GM21825 (cell line): ENCODE results near the gene CSK.
A peak's percentile ranks its signal among the peaks of the same experiment; 100 is the strongest.
"Not testable (repeated sequence)": the region's sequence is repeated elsewhere in the genome, so short reads cannot be mapped to it uniquely, and the experiment has no call there.

Source experiments
- ATAC-seq: cut with Tn5 transposase; IDR thresholded peaks from one replicate; pipeline ENCODE4 v1.9.1; 2021; ENCODE audit warnings: mild to moderate bottlenecking, moderate library complexity; ENCODE audit not compliant: unreplicated experiment

Gene CSK

DNA sequence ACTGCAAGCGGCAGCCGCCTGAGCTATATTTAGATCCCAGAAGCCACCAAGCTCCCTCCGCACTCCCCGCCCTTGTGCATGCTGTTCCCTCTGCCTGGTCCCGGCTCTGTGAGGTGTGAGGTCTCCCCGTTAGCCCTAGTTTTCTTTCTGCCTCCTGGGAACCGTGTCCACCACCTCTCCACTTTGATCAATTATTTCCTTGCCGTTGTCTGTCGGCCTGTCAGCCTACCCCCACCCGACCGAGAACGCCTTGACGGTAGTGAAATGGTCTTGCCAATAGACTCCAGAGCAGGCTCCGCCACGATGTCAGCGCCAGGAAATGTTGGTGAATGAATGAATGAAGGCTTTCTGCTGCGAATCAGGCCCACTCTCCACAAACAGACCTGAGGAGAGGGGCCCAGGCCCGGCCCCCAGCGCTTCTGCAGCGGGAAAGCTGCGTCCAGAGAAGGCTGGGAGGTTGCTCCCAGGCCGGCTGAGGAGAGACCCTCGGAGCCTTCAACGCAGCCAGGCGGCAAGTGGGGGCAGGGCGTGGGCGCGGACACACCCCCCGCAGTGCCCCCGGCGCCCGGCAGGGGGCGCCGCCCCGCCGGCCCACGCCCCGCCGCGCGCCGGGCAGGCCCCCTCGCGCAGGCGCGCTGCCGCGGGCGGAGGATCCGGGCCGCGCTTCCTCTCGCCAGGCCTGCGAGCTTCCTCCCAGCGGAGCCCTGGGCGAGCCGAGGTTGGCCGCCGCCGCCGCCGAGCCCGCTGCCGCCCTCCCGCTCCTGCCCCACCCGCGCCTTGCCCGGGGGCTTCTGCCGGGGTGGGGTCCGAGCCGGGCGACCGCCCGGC lies at the start of gene CSK:
CSK (plus strand) TSS at position 650 of the 828 bp plus-strand sequence. CDS start 16,218 bp downstream, outside the sequence.
- ATAC-seq, result peak; percentile 25

DNA sequence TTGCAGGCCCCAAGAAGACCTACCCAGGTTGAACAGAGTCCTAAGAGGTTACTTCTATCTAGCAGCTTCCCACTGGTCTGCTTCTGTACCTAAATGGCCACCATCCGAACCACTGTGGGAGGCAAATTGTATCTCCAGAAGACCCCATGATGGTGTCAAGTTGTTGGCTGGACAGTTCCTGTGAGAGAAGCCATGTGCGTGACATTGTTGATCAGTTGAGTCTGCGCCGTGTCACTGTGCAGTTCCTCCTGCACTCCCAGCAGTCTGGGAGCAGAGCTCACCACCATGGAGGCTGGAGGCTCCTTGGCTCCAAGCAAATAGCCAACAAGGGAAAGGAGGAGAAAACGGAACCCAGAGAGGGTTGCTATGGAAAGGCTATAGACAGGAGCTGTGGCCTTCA lies 49.0 kb upstream of the CSK start:
- ATAC-seq, result no peak

DNA sequence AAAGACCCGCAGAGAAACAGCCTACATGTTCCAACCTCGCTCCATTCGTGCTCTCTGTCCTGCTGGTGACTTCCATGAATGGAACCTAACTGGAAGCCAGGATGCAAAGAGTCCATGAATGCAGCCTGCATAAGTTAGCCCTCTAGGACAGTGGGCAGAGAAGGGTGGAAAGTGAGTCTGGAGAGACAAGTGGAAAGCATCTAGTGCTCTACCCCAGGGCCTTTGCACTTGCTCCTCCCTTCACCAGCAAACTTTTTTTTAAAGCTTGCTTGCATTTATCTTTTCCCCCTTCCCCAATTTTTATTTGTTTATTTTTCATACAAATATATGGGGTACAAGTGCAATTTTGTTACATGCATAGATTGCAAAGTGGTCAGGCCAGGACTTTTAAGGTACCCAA lies 48.6 kb upstream of the CSK start:
- ATAC-seq, result no peak

DNA sequence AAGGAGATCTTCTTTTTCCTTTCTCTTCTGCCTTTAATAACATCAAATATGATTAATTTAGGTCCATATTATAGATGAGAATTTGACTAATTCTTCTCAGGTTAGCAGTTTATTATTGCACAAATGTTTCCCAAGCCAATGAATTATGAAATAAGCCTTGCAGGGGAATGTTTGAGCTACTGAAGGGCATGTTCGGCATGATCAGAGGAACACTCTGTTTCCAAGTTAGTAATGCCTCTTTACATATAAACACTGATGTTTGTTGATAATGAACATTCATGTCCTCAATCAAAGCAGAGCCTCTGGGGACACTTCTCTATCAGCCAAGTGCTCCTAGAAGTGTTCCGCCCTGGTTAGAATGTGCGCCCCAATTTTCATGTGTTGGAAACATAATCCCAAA lies 46.6 kb upstream of the CSK start:
- ATAC-seq, result no peak

DNA sequence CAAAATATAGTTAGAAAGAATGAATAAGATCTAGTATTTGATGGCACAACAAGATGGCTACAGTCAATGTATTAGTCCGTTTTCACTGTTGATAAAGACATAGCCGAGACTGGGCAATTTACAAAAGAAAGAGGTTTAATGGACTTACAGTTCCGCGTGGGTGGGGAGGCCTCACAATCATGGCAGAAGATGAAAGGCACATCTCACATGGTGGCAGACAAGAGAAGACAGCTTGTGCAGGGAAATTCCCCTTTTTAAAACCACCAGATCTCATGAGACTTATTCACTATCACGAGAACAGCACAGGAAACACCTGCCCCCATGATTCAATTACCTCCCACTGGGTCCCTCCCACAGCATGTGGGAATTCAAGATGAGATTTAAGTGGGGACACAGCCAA lies 43.6 kb upstream of the CSK start:
- not testable (repeated sequence) for ATAC-seq

DNA sequence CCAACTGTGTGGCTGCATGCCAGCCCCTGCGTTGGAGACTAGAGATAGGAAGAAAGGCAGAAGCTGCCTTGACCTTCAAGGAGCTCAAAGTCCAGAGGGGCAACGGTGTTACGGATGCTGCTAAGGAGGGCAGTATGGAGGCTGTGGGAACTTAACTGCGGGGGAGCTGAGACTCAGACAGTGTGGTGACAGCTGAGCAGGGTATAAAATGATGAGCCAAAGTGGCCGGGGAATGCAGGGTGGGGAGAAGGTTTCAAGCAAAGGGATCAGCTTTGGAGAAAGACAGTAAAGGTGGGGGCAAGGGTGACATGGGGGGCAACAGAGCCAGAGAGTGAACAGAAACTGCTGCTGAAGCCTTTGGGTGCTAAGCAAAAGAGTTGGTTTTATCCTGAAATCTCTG lies 39.5 kb upstream of the CSK start:
- ATAC-seq, result no peak

DNA sequence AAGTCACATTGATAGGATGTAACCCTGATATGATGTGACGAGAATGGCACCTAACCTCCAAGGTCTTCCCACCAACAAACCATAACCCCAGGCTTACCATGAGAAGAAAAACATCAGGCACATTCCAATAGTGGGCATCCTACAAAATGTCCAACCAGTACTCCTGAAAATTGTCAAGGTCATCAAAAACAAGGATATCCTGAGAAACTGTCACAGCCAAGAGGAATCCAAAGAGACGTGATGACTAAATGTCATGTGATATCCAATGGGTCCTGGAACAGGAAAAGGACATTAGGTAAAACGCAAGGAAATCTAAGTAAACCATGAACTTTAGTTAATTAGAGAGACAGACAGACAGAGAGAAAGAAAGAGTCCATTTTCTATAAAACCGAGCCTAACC lies 35.5 kb upstream of the CSK start:
- ATAC-seq, result no peak

DNA sequence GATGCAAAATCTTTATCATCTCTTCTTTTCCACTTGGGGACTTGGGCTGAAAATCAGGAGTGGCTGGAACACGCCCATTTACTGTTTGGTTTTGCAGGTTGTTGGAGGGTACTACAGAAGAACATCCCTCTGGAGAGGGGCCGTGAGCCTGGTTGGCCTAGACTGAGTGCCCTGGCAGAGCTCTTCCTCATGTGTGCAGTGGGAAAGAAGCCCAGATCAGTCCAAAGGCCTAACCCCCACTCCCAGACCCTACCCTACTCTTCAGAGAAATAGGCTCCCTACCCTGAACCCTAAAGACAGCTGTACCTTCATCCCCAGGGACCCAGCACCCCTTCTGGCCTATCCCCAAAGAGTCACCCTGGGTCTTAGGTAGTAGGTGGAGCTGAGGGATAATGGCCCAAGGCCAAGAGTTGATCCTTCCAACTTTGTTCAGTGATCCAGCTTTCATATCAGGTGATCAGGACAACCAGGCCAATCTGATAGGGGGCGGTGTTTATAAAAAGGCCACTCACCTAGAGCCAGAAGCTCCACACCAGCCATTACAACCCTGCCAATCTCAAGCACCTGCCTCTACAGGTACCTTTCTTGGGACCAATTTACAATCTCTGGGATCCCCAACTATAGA lies 33.4 kb upstream of the CSK start, which contains the start of gene CYP1A2:
CYP1A2 (plus strand) TSS at position 524 of the 625 bp plus-strand sequence. CDS start 894 bp downstream, outside the sequence.
- ATAC-seq, result no peak

DNA sequence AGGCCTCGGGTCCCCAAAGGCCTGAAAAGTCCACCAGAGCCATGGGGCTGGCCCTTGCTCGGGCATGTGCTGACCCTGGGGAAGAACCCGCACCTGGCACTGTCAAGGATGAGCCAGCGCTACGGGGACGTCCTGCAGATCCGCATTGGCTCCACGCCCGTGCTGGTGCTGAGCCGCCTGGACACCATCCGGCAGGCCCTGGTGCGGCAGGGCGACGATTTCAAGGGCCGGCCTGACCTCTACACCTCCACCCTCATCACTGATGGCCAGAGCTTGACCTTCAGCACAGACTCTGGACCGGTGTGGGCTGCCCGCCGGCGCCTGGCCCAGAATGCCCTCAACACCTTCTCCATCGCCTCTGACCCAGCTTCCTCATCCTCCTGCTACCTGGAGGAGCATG lies 32.0 kb upstream of the CSK start:
- ATAC-seq, result no peak

DNA sequence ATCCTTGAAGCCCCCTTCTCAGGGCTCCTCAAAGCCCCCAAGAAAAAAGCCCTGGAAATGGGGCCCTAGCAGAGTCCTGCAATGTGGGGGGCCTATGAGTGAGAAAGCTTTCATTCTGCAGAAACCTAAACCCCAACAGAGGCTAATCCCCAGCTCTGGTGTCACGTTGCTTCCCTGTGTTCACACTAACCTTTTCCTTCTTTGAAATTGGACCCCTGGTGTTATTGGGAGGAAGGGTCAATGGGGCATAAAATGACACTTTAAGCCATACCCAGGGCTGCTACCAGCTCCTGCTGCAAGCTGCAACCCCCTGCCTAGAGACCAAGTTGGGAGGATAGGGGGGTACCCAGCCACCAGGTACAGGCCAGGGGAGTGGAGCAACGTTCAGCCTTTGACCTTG lies 31.1 kb upstream of the CSK start:
- ATAC-seq, result no peak

DNA sequence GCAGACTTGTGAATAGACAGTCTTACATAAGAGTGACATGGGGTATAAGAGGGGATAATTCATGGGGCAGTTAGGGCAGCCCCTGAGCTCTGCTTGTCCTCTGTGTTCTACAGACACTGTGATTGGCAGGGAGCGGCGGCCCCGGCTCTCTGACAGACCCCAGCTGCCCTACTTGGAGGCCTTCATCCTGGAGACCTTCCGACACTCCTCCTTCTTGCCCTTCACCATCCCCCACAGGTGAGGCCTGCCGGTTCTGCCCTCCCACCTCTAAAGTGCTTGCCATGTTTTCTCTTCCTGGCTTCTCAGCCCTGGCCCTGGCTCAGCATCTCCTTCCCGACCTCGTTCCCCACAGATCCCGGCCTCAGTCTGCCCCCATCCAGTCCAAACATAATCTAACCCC lies 29.9 kb upstream of the CSK start:
- ATAC-seq, result no peak

DNA sequence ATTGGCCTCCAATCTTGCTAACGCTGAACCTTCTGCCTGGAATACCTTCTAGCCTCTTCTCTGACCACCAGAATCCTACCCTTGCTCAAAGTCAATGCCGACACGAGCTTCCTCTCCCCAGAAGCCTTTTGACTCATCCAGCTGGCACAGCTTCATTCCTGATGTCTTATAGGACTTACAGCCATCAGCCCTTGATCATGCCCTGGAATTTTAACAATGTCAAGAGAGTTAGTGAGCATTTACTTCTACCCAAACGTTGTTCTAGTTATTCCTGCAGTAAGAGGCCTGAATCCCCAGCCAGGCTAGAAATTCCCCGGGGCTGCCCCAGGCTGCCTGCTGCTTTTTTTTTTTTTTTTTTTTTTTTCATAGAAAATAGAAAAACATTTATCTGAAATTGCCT lies 29.3 kb upstream of the CSK start:
- no peak for ATAC-seq

DNA sequence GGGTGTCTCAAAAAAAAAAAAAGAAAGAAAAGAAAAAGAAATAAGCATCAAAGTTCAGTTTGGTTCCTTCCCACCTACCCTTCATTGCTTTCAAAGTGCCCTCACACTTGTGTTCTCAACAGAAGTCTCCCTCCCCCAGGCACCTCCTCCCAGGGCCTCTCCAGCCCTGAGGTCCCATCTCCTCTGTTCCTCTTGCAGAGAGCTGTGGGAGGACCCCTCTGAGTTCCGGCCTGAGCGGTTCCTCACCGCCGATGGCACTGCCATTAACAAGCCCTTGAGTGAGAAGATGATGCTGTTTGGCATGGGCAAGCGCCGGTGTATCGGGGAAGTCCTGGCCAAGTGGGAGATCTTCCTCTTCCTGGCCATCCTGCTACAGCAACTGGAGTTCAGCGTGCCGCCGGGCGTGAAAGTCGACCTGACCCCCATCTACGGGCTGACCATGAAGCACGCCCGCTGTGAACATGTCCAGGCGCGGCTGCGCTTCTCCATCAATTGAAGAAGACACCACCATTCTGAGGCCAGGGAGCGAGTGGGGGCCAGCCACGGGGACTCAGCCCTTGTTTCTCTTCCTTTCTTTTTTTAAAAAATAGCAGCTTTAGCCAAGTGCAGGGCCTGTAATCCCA lies 27.2 kb upstream of the CSK start:
- ATAC-seq, result no peak

DNA sequence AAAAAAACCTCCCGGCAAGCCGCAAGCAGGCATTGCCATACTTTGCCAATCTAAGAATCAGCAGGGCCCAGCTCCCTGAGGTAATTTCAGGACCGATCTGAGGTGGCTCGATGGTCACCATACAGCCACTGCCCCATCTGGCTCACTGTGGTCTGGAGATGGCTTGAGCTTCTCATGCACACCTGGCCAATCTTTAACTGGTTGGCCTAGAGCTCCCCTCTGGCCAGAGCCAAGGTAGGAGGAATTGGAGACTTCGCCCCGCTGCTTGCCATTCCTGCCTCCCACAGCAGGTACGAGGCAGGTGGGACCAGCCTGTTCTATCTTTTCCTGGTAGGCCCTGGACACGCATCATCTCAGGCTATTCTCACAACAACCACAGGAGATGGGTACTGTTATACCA lies 23.1 kb upstream of the CSK start:
- no peak for ATAC-seq

DNA sequence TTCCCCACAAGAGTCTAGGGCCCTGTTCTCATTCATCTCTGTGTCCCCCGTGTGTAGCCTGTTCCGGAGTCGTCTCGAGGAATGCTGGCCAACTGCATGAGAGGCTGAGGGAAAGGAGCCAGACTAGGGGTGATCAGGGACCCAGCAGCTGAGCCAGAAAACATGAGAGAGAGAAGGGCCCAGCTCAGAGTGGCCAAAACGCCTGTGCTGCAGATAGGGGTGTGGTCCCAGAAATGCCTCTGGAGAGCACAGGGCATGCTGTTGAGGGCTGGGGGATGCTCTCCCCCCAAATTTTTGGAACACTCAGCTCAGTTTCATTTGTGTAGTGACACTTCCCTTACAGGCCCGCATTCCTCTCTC lies 19.1 kb upstream of the CSK start:
- ATAC-seq, result no peak

DNA sequence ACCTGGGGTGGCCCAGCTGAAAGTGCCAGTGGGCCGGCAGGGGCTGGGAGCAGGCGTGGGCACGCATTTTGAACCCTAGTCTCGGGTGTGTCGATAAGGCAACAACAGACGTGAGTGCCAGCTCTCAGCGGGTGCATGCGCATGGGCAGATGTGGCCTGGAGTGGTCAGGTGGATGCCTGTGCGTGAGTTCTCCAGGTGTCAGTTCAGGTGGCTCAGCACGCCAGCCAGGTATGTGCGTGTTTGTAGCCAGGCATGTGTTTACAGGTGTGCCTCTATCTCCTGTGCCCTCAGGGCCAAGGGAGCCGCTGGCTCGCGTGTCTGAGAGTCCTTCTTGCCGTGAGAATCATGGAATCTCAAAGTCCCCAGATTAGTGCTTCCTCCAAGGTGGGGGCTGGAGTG lies 18.5 kb upstream of the CSK start:
- no peak for ATAC-seq

DNA sequence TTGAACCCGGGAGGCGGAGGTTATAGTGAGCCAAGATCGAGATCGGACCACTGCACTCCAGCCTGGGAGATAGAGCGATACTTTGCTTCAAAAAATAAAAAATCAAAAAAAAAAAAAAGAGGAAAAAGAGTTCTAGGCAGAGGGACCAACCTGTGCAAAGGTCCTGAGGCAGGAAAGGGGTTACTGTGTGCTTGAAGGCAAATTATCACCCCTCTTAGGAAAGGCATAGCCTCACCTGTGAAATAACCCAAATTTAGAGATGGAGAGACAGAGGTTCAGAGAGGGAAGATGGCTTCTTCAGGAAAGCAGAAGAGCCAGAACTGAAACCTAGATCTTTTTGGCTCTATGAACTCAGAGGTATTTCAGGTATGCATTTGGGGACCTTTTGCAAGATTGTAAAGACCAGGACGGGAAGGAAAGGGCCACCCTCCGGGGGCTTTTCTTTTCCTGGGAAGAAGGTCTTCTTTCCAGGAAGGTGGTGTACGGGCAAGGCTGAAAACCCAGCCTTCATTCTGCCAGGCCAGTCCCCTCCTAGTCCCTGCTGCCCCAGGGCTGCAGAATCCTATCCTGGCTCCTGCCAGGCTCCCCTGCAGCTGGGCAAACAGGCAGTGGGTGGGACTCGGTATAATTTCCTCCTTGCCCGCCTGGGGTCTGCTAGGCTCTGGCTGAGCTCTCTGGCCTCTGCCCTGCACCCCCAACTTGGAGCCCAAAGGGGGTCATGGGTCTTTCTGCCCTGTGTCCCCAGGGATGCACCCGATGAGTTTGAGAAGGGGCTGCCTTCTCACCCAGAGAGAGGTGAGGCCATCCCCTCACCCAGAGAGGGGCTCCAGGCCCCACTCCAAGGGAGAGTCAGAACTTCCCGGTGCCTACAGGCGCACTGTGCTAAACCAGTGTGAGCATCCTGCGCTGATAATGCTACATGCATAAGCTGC lies 14.4 kb upstream of the CSK start:
- no peak for ATAC-seq

DNA sequence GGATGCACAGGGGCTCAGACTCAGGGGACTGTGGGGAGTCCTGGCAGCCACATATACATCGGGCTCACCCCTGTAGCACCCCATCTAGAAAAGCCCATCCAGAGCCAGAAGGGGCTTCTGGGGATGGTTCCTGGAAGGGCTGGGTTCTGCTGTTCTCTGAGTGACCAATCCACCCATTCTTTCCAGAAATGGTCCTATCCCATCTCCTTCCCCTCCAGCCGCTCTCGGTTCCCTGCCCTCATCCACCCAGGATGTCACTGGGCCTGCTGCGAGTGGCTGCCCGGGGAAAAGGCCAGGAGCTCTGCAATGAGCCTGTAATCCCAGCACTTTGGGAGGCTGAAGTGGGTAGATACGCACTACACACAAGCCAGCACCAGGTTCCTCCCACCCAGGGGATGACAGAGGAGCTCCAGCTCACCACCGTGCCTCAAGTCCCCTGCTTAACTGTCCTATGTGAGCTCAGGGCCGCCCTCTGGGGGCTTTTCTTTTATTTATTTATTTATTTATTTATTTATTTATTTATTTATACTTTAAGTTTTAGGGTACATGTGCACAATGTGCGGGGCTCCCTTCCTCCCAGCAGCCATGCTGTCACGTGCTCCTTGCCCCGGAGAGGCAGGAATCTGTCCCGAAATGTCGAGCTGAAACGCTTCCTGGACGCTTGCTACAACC lies 13.6 kb upstream of the CSK start:
- no peak for ATAC-seq

DNA sequence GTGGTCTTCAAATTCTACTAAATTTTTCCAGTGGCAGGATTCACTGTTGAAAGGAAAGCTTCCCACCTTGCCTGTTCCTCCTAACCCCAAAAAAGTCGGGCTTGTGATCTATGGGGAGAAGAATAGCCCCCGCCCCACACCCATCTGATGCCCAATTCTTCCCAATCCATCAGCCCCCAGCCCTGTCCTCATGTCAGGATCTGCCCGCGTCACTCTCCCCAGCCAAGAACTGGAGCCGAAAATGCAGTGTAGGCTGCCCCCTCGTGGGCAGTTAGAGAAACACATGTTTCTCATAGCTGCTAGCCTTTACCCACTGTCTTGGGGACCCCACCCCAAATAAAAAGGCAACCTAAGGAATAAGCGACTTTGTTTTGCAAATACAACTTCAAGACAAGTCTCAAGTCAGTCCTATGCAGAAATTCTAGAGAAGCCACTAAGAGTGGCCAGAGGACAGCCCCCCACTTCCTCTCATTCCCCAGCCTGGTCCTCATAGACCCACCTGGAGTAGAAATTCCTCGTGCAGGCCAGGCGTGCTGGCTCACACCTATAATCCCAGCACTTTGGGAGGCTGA lies 13.0 kb upstream of the CSK start:
- no peak for ATAC-seq

DNA sequence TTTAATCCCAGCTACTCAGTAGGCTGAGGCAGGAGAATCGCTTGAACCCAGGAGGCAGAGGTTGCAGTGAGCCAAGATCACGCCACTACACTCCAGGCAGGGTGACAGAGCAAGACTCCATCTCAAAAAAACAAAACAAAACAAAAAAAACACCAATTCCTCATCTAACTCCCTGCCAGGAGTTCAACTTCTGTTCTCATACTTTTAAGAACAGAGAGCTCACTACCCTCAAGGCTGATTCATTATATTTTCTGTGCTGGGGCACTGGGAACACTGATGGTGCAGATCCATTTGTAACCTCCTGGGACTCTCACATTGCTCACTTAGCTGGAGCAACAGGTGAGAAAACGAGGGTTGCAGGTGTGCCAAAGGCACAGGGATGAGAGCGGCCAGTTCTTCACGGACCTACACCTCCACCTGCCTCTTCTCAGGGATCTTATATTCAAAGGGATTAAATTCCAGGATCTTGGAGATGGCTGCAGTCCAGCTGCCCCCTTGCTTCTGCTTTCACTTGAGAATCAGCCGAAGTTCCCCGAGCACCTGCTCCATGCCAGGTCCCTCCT lies 12.3 kb upstream of the CSK start:
- no peak for ATAC-seq
